AG04449 (cell line): ENCODE results near the gene GLT8D1.

Experiments used
- CTCF ChIA-PET: fragments of 350-600 bp; formaldehyde crosslinking; extraction: SDS; loops from one replicate; lab custom pipeline; 2021; ENCODE audit warnings: antibody characterized with exemption; lab: Yijun Ruan, JAX
- POLR2A ChIA-PET: fragments of 400-600, 350-600 bp; formaldehyde crosslinking; extraction: SDS; loops from one replicate; lab custom pipeline; 2020; ENCODE audit warnings: antibody characterized with exemption, inconsistent platforms; lab: Yijun Ruan, JAX
- DNase-seq: peaks from one replicate; pipeline ENCODE4 v3.0.0-alpha.2; 2010; ENCODE audit warnings: low read depth, low spot score
- H3K4me3 ChIP-seq: 2 replicates; pipeline ENCODE4 v1.5.1; 2011; ENCODE audit warnings: low read depth, mild to moderate bottlenecking, control low read depth, low read length
- CTCF ChIP-seq: IDR thresholded peaks from one replicate; pipeline ENCODE4 v1.5.1; 2011; ENCODE audit warnings: mild to moderate bottlenecking, moderate library complexity, low read length, control low read depth, inconsistent platforms; ENCODE audit not compliant: insufficient read depth; ENCODE audit errors: missing control alignments

Gene GLT8D1

GRCh38 chr3:52724511-52724910, 18.9 kb upstream of the GLT8D1 start:
- no peak for DNase-seq
- no peak for TF ChIP-seq CTCF
- ChIA-PET POLR2A (no interaction called here), CTCF (interaction anchor here (0.6 to 0.7 kb wide), 2 partner anchors 326 to 347 kb away, joined by 3 read pairs; no protein-coding TSS in a partner anchor)
- no peak overlapping the region for H3K4me3 ChIP-seq

- ChIA-PET POLR2A (no interaction called here), CTCF (interaction anchor here (0.6 kb wide), 1 partner anchor 327 kb away, joined by 3 read pairs; no protein-coding TSS in a partner anchor)
- no peak for TF ChIP-seq CTCF
- H3K4me3 ChIP-seq, result no peak overlapping the region
- DNase-seq, result no peak
Measured at GRCh38 chr3:52723935-52724334, 18.3 kb upstream of the GLT8D1 start.

- DNase-seq, result no peak
- TF ChIP-seq CTCF, result no peak
- ChIA-PET CTCF (no interaction called here), POLR2A (no interaction called here)
- no peak overlapping the region for H3K4me3 ChIP-seq
Measured at GRCh38 chr3:52722491-52722890, 16.9 kb upstream of the GLT8D1 start.

DNA sequence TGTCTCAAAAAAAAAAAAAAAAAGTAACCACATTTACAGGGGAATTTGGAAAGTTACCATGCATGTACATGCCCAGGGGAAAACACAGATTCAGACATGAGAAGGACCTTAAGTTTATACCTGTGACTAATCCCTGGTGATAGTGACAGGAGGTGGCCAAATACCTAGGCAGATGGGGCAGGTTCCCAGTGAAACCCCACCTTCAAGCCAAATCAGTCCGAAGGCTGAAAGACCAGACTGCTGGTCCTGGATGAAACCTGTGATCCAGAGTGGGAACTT, 16.1 kb upstream of the GLT8D1 start:
- CTCF ChIA-PET, result no interaction called here
- DNase-seq, result no peak
- POLR2A ChIA-PET, result no interaction called here
- no peak overlapping the region for H3K4me3 ChIP-seq
- TF ChIP-seq CTCF, result no peak

GRCh38 chr3:52721002-52721729, 15.6 kb upstream of the GLT8D1 start:
- TF ChIP-seq CTCF, result no peak
- POLR2A ChIA-PET, result no interaction called here
- H3K4me3 ChIP-seq, result no peak overlapping the region
- DNase-seq, result no peak
- CTCF ChIA-PET, result interaction anchor here (1.4 kb wide), 1 partner anchor 13 kb away, joined by 4 read pairs; no protein-coding TSS in a partner anchor

- POLR2A ChIA-PET, result no interaction called here
- TF ChIP-seq CTCF, result no peak
- CTCF ChIA-PET, result interaction anchor here (1.1 to 1.7 kb wide), 4 partner anchors 10 to 353 kb away, joined by 3 to 5 read pairs (median 4); no protein-coding TSS in a partner anchor
- DNase-seq, result no peak
- no peak overlapping the region for H3K4me3 ChIP-seq
Measured at GRCh38 chr3:52719618-52720017, 14.0 kb upstream of the GLT8D1 start.
